ENCODE data around the gene PLCB1.

PLCB1 gene

DNA sequence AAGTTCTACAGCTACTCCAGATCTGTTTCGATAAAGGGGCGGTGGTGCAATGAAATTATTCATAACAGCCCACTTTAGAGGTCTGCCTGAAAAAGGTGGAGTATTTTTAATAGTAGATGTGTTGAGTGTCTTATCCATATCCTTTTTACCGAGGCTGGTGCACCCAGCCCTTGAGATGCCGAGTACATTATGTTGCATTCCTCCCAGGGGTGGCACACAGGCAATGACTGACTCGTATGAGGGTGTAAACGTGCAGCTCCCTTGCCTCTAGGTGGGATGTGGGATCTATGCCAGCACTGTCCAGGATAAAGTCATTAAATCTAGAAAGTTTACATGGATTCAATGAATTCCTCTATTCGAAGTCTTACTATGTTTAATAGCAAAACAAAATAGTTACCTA lies 355.6 kb downstream of the PLCB1 start:
- in situ Hi-C loops (cut with HindIII; ENCODE audit: low sequenced_read_pairs), result no loop called here
- TF ChIP-seq, protein P1, sequence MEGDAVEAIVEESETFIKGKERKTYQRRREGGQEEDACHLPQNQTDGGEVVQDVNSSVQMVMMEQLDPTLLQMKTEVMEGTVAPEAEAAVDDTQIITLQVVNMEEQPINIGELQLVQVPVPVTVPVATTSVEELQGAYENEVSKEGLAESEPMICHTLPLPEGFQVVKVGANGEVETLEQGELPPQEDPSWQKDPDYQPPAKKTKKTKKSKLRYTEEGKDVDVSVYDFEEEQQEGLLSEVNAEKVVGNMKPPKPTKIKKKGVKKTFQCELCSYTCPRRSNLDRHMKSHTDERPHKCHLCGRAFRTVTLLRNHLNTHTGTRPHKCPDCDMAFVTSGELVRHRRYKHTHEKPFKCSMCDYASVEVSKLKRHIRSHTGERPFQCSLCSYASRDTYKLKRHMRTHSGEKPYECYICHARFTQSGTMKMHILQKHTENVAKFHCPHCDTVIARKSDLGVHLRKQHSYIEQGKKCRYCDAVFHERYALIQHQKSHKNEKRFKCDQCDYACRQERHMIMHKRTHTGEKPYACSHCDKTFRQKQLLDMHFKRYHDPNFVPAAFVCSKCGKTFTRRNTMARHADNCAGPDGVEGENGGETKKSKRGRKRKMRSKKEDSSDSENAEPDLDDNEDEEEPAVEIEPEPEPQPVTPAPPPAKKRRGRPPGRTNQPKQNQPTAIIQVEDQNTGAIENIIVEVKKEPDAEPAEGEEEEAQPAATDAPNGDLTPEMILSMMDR (IDR thresholded peaks at IDR 0.05; ENCODE audit: low read depth, low read length), result no peak
- no peak for DNase-seq (ENCODE audit: low read depth, low spot score)
- H3K4me3 ChIP-seq (ENCODE audit: low read depth, low read length), result no peak overlapping the region

DNA sequence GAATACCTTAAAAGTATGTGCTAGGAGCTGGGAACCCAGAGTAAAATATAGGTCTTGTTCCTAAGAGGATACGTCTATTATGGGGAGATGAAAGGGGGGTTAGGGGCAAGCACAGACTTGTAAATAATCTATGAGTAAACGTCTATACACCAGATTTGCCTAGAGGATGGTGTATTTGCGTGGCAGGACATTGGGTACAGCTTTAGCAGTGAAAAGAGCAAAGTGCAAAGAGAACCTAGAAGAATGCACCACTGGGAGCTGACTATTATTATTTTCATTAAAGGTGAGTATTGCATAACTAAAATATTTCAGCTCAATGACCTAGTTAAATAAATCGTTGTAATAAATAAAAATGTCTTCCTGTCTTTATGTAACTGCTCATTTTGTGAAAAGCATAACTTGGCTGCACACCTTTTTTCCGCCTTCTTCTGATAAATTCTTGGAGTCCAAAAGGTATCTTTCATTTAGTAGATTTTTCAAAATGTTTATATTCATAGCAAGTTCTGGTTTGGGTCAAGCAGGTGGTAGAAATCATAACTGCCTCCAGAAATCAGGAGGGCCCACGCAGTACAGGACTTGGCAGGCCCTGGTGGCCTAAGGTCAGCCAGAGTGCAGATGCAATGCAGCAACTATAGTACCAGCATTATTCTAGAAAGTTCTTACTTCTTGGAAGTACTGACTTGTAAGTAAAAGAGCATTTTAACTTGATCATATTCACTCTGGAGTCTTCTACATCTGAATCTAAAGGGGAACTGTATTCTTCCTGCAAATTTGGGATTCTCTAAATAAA lies 357.2 kb downstream of the PLCB1 start:
- TF ChIP-seq, protein P1 (IDR thresholded peaks at IDR 0.05; ENCODE audit: low read depth, low read length), result no peak
- no peak overlapping the region for H3K4me3 ChIP-seq (ENCODE audit: low read depth, low read length)
- in situ Hi-C loops (cut with HindIII; ENCODE audit: low sequenced_read_pairs), result no loop called here
- no peak for DNase-seq (ENCODE audit: low read depth, low spot score)

DNA sequence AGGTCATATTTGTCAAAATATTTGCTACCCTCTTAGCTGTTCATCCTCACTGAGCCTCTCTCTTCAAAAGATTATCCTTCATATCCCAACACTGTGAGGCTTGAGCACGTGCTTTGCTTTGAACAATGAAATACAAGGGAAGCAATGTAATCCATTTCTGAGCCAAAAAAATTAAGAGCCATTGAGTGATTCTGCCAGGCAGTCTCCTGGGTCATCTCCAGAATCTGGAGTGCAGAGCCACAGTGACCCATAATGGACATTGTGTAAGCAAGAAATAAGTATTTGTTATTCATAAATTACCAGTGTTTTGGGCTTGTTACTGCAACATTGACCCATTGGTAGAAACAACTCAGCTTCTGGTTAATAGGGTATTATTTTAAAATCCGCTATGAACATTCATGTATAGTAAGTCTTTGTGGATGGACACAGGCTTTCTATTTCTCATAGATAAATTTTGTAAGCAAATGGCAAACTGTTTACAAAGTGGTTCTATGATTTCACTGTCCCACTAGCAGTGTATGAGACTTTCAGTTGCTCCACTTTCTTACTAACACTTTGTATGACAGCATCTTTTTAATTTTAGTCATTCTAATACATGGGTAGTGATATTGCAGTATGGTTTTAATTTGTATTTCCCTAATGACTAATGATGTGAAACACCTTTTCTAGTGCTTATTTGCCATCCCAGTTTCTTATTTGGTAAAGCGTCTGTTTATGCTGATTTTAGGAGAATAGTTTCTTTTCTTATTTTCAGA lies 358.2 kb downstream of the PLCB1 start:
- in situ Hi-C loops (cut with HindIII; ENCODE audit: low sequenced_read_pairs), result no loop called here

DNA sequence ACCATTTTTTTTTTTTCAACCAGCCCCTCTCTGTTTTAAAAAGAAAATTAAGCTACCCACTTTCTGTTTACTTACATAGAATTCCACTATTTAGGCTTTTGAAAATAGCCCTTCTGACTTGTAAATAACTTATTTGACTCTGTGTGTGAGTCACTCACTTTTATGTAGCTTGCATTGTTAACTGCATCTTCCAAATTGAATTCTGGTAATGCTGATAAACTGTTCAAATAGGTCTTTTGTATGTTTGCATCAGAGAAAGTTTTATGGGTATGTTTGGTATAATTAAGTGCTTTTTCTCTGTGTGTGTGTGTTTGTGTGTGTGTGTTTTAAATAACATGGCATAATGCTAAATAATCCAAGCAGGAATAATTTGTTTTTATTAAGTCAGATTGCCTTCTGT lies 360.1 kb downstream of the PLCB1 start:
- in situ Hi-C loops (cut with HindIII; ENCODE audit: low sequenced_read_pairs), result no loop called here
- no peak for DNase-seq (ENCODE audit: low read depth, low spot score)
- H3K4me3 ChIP-seq (ENCODE audit: low read depth, low read length), result no peak overlapping the region
- TF ChIP-seq, protein P1 (IDR thresholded peaks at IDR 0.05; ENCODE audit: low read depth, low read length), result no peak

More for the DNA sequence above, 358.2 kb downstream of the PLCB1 start:
- DNase-seq (ENCODE audit: low read depth, low spot score), result no peak
- TF ChIP-seq, protein P1 (IDR thresholded peaks at IDR 0.05; ENCODE audit: low read depth, low read length), result no peak
- H3K4me3 ChIP-seq (ENCODE audit: low read depth, low read length), result no peak overlapping the region

DNA sequence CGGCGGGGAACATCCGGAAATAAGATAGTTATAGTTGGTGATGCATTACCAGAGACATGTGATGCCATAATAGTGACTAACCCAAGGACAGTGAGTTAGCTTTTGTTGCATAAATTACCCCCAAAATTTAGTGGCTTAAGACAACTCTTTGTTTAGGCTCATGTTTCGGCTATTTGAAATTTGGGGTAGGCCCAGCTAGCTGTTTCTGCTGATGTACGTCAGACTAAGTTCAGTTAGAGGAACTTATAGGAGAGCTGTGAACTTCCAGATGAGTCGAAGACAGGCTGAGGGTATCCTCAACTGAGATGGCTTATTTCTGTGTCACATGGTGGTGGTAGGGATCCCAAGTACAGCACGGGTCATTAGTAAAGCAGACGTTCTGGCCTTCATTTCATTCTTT lies 366.5 kb downstream of the PLCB1 start:
- no peak for DNase-seq (ENCODE audit: low read depth, low spot score)
- TF ChIP-seq, protein P1 (IDR thresholded peaks at IDR 0.05; ENCODE audit: low read depth, low read length), result no peak
- no peak overlapping the region for H3K4me3 ChIP-seq (ENCODE audit: low read depth, low read length)
- in situ Hi-C loops (cut with HindIII; ENCODE audit: low sequenced_read_pairs), result no loop called here

DNA sequence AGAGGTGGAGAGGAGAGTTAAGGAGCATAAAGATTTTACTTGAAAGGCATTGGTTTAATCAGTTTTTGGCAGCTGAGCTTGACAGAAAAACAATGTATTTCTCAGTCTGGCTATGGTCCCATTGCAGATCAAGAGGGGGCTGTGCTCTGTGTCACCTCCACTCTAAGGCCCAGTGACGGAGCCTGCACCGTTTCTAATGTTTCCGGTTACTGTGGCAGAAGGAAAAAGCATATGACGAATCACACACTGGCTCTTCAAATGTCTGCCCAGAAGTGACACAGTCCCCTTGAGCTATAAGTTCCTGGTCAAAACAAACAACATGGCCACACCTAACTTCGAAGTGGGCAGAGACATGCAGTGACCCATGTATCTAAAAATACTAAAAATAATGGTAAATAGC lies 372.0 kb downstream of the PLCB1 start:
- no peak for DNase-seq (ENCODE audit: low read depth, low spot score)
- in situ Hi-C loops (cut with HindIII; ENCODE audit: low sequenced_read_pairs), result no loop called here
- no peak overlapping the region for H3K4me3 ChIP-seq (ENCODE audit: low read depth, low read length)
- TF ChIP-seq, protein P1 (IDR thresholded peaks at IDR 0.05; ENCODE audit: low read depth, low read length), result no peak

All from astrocyte of the spinal cord (primary cell).